Thyroid gland (tissue), 4 donors: ENCODE measurements around the gene MYLK4.

Experiments
- CTCF ChIP-seq, 6 experiments: fragments of 200-600 bp in 3 of 6; fragments of 450-650 bp in 3 of 6; sonication (generic) in 3 of 6; IDR thresholded peaks; one replicate each; pipeline ENCODE4 v1.5.1; 2016 to 2019; ENCODE audit warnings: antibody characterized with exemption in 6 of 6, mild to moderate bottlenecking in 2 of 6, inconsistent platforms in 1 of 6, moderate library complexity in 1 of 6
- POLR2A ChIP-seq, 2 donors: fragments of 450-650 bp; IDR thresholded peaks; one replicate each; pipeline ENCODE4 v1.6.1; 2017; ENCODE audit warnings: antibody characterized with exemption in 2 of 2, mild to moderate bottlenecking in 2 of 2, moderate library complexity in 1 of 2

GRCh38 chr6:2639167-2639566 is 111.6 kb downstream of the MYLK4 start:
- TF ChIP-seq CTCF (IDR thresholded peaks at IDR 0.05) (no peak), POLR2A (IDR thresholded peaks at IDR 0.05) (no peak)
